GM10266 (cell line): Measurements from ENCODE around the gene SLFNL1.

Experiments used
- DNase-seq: peaks from one replicate; pipeline ENCODE4 v3.0.0; 2012; ENCODE audit errors: extremely low spot score
- TF ChIP-seq, protein P1 (sequence below): IDR thresholded peaks from 2 replicates; pipeline ENCODE4 v1.5.1; 2012; ENCODE audit warnings: mild to moderate bottlenecking, low read depth; ENCODE audit not compliant: control insufficient read depth, insufficient read depth; ENCODE audit errors: missing control alignments

SLFNL1 gene

DNA sequence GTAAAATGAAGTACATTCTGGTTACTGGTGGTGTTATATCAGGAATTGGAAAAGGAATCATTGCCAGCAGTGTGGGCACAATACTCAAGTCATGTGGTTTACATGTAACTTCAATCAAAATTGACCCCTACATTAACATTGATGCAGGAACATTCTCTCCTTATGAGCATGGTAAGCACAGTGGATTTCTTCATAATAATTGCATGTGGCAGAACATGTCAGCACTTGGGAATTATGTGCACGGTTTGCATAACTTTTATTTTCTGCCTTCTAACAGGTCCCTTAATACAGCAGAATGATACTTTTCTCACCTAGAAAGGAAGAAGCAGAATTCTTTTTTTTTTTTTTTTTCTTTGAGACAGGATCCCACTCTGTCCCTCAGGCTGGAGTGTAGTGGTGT lies 38.2 kb downstream of the SLFNL1 start:
- TF ChIP-seq, protein P1, sequence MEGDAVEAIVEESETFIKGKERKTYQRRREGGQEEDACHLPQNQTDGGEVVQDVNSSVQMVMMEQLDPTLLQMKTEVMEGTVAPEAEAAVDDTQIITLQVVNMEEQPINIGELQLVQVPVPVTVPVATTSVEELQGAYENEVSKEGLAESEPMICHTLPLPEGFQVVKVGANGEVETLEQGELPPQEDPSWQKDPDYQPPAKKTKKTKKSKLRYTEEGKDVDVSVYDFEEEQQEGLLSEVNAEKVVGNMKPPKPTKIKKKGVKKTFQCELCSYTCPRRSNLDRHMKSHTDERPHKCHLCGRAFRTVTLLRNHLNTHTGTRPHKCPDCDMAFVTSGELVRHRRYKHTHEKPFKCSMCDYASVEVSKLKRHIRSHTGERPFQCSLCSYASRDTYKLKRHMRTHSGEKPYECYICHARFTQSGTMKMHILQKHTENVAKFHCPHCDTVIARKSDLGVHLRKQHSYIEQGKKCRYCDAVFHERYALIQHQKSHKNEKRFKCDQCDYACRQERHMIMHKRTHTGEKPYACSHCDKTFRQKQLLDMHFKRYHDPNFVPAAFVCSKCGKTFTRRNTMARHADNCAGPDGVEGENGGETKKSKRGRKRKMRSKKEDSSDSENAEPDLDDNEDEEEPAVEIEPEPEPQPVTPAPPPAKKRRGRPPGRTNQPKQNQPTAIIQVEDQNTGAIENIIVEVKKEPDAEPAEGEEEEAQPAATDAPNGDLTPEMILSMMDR, result no peak
- DNase-seq, result no peak

DNA sequence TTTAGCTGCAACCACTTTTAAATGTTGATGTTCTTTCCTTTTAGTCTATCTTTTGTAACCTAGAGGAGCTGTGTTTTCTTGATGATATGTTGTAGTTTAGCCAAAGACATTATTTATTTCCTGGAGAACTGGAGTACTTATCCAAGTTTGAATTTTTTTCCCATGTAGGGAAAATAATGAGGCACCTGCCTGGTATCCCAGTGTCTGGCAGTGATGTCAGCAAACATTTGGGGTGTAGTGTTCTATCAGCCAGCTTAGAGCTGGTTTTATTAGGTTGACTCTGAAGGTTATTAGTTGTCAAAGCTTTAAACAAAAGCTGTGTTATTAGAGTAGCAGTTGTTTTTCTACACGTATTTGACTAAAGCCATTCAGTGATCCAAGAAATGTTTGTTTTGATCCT lies 38.8 kb downstream of the SLFNL1 start:
- TF ChIP-seq, protein P1, result no peak
- no peak for DNase-seq

DNA sequence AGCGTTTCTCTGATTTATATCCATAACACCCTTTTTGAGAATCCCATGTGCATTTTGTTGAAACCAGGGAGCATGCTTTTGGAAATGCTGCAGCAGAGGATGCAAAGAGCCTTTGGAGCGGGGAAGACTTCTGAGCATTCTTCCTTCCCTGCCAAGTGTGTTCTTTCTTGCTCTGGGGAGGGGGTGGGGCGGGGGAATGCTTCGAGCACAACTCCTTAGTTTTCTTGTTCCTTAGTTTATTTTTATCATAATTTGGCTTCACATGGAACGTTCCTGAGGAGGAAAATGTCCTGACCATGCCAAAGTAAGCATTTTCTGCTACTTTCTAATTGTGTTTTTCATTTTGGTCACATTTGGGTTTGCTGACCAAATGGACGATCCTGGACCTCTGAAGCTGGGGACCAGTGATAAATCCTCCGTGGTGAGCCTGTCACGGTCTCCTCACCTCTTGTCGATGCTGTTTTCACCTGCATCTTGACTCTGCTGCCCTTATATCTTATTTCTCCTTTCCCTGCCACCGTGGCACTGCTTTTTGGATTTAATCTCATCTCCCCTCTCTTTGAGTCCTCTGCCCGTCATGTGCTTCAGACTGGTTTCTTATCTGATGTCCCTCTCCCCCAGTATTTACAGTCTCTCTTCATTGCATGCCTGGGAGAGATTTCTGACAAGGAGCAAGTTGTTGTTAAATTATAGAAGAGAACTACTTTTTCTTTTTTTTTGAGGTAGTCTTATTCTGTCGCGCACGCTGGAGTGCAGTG lies 39.7 kb downstream of the SLFNL1 start:
- no peak for DNase-seq
- TF ChIP-seq, protein P1, result no peak

DNA sequence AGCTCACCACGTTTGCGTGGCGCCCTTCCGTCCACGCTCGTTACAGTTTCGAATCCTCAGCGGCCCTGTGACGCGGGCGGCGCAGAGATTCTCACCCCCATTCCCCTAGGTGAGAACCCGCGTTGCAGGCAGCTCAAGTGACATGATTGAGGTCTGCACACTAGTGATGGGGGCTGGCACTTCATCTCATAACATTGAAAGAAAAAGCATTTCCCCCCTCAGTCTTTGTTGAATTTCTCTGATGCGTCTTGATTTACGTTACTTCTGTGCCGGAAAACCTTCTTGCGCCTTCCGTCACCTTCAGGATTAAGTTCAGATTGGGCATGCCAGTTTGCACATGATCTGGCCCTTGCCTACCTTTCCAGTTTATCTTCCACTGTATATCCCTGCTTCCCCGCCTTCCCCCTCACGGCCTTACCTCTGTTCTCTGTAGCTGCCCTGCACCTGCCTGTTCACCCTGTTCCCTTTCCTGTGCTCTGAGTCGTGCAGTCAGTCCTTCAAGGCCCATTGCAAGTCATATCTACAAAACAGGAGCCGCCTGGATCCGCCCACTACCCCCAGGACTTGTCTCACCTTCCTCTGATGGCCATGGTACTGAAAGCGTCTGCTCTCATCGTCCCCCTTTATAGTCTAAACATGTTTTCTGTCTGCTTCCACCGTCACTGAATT lies 40.9 kb downstream of the SLFNL1 start:
- DNase-seq, result peak; percentile 54
- TF ChIP-seq, protein P1, result no peak

DNA sequence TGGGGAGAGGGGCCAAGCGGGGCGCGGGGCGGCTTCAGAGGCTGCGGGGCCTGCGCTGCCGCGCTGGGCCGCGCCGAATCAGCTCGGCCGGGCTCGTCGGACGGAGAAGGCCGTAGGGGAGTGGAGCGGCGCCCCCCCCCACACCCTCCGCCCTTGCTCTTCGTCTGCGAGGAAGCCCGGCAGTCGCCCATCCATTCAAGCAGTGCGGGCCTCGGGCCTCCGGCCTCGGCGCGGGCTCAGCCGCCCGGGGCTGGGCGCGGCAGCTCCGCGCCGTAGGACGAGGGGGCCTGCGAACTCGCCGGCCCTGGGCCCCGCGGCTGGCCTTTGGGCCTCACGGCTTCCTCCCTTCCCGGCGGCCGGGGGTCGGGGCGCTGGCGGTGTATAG lies 41.5 kb downstream of the SLFNL1 start:
- TF ChIP-seq, protein P1, result no peak
- no peak for DNase-seq

DNA sequence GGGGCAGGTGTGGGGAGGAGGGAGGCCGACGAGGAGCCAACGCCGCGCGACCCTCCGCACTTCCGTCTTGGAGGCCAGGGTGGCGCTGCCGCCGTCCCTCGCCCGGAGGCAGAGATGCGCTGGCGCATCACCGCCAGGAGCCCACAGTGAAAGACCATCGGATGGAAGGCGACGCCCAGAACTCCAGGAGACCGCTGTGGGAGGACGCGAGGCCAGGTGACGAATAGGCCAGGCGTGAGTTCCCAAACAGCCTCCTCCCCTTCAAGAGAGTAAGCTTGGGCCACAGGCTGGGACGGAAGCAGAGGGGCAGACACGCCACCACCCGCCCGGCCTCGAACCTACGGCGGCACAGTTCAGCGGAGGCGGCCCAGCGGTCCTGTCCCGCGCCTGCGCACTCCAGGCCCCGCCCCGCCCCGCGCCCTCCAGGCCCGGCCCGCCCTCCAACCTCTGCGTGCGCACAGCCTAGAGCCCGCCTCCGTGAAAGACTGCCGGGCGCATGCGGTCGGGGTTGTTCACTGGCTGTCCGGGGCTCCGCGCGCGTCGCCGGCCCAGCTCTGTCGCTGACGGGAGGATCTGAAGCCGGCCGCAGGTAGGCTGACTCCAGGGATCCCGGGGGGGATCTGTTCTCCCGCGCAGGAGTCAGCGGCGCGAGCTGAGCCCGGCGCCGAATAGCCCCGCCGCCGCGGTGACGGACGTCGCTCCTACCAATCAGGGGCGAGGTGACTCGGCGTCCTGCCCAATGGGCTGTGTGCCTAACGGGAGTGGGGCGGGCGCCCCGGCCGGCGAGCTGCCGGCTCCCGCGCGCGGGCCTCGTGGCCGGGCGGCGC lies 42.1 kb downstream of the SLFNL1 start, which contains the start of gene CTPS1:
CTPS1 (plus strand) TSS at position 456 of the 827 bp plus-strand sequence. CDS start 3,595 bp downstream, outside the sequence.
- peak; percentile 99 for DNase-seq

More for the DNA sequence above, 42.1 kb downstream of the SLFNL1 start, which contains the start of gene CTPS1:
- TF ChIP-seq, protein P1, result peak; percentile 52
